ENCODE data around the gene AIFM3. TPM values are rescaled to one million over a fixed set of nuclear protein-coding genes. Genes with fewer than 3 reads are reported as not detected.

Gene AIFM3
- total RNA-seq, 1 experiment from 2014 or later = not detected

DNA sequence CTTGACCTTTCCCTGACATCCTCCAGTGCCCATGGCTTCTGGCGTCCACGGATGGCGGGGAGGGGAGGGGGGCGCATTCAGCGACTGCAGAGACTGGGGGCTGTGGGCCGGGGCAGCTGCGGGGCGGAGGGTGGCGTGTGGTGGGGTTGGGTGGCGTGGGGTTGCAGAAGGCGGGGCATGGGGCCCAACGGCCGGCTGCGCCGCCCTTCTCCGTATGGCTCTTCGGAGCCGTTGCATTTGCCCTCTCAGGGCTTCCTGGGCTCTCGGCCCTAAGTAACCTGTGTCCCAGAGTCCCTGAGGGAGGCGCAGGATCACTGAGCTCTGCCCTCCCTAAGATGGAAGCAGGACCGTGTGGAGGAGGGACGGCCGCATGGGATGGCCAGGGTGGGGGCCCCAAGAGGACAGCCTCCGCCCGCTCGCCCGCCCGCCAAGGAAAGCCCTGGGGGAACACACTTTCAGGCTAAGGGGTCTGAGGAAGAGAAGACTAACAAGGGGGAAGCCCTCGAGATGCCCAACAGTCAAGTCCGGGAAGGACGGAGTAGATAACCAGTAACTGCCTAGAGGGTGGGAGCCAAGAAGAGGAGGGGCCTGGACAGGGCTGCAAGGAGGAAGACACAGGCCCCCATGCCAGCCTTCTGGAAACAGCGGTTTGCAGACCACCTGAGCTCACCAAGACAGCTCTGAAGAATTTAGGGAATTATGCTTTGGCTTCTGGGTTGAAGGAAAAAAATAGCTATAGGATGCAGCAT, 9.2 kb upstream of the AIFM3 start:
- Histone ChIP-seq H3K27me3 (replicated peaks) (peaks cover 6% of the 10 kb centered on the region; the same call in 1 of the 2 replicates), H3K4me1 (replicated peaks) (peaks cover 11% of the 10 kb centered on the region), H3K36me3 (peaks cover 17% of the 10 kb centered on the region), H3K4me3 (peak overlapping the region; percentile 29), H3K27ac (no peak overlapping the region), H3K9me3 (replicated peaks) (no peaks in the 10 kb centered on the region)
- no peak for DNase-seq (ENCODE audit: low read depth in 1 of 2, low spot score in 2 of 2)

GRCh38 chr22:20959578-20960461, 7.2 kb upstream of the AIFM3 start:
- no peak overlapping the region for H3K27ac ChIP-seq
- H3K36me3 ChIP-seq = no peaks in the 10 kb centered on the region
- no peak overlapping the region for H3K4me3 ChIP-seq
- H3K9me3 ChIP-seq (replicated peaks) = no peaks in the 10 kb centered on the region
- no peak for DNase-seq (ENCODE audit: low read depth in 1 of 2, low spot score in 2 of 2)
- peaks cover 11% of the 10 kb centered on the region for H3K4me1 ChIP-seq (replicated peaks)
- H3K27me3 ChIP-seq (replicated peaks) = peaks cover 12% of the 10 kb centered on the region

- Histone ChIP-seq H3K27me3 (replicated peaks) (peaks cover 18% of the 10 kb centered on the region), H3K36me3 (no peaks in the 10 kb centered on the region), H3K4me1 (replicated peaks) (peaks cover 11% of the 10 kb centered on the region), H3K4me3 (no peak overlapping the region), H3K9me3 (replicated peaks) (no peaks in the 10 kb centered on the region), H3K27ac (no peak overlapping the region)
- DNase-seq (ENCODE audit: low read depth in 1 of 2, low spot score in 2 of 2) = no peak
Observed at GRCh38 chr22:20960609-20961008, 6.4 kb upstream of the AIFM3 start.

- Histone ChIP-seq H3K9me3 (replicated peaks) (no peaks in the 10 kb centered on the region), H3K4me1 (replicated peaks) (no peaks in the 10 kb centered on the region)
- DNase-seq (ENCODE audit: low read depth in 1 of 2, low spot score in 2 of 2) = no peak
Observed at GRCh38 chr22:20962491-20962945, 4.5 kb upstream of the AIFM3 start.

DNA sequence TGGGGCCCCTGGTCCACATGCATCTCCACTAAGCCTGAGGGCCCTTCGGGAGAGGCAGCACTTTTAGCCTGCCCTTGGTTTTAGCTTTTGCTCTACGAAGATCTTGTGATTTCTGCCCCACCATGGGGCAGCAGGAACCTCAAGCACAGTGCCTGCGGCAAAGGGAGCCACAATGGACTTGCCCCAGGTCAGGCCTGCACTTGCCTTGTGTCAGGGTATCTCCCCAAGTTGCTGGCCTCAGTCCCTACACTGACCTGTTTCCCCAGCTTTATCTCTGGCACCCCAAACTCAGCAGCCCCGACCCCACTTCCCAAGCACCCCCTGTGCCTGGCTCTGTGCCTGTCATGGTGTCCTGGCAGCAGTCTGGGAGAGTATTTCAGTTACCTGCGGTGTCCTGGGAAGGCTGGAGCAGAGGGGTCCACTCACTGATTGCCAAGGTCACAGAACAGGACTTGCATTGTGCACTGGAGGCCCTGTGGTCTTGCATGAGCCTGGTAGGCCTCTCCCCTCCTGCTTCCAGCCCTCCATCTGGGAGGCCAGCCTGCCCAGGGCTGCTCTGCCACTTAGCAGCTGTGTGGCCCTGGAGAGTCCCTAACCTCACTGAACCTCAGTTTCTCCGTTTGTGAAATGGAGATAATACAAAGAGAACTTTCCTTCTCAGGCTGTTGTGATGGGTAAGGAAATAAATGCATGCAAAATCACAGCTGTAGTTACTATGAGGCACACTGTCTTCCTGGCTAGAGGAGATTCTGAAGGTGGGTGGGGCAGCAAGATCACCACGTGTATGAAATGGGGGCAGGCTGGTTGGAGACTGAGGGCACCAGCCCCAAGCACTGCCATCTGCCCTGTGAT, 3.6 kb upstream of the AIFM3 start:
- DNase-seq (ENCODE audit: low read depth in 1 of 2, low spot score in 2 of 2) = no peak
- H3K27ac ChIP-seq = no peak overlapping the region
- H3K9me3 ChIP-seq (replicated peaks) = no peaks in the 10 kb centered on the region
- H3K4me3 ChIP-seq = no peak overlapping the region
- peaks cover 15% of the 10 kb centered on the region for H3K27me3 ChIP-seq (replicated peaks)
- no peaks in the 10 kb centered on the region for H3K4me1 ChIP-seq (replicated peaks)
- no peaks in the 10 kb centered on the region for H3K36me3 ChIP-seq

More at GRCh38 chr22:20962491-20962945, 4.5 kb upstream of the AIFM3 start:
- Histone ChIP-seq H3K36me3 (no peaks in the 10 kb centered on the region), H3K27me3 (replicated peaks) (peaks cover 15% of the 10 kb centered on the region), H3K27ac (no peak overlapping the region), H3K4me3 (no peak overlapping the region)

DNA sequence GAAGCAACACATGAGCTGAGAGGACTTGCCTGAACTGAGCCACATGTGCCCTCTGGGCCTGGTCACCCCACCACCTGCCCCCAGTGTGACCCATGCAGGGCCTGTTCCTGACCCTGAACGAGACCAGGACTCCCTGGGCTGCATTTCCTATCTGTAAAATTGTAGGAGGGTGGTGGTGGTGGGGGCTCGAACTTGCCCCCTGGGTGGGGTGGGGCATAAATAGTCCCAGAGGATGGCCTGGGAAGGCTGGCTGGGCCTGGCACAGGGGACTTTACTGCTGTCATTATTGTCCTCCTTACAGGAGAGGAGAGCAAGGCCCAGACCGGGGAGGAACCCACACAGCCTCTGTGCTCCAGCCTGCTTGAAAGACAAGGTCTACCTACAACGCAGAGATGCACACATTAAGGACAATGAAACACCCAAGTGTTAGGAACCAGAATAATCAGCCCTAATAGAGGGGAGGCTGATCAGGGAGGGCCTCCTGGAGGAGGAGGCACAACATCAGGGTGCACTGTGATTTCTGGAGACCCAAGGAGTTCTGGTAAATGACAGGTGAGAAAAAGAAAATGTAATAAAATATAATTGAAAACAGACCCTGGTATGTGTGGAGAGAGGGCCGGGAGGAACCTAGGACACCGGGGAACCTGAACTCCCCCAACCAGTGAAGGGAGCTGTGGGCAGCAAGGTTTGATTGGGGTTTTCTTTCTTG, 2.8 kb upstream of the AIFM3 start:
- H3K36me3 ChIP-seq = no peaks in the 10 kb centered on the region
- H3K27ac ChIP-seq = no peak overlapping the region
- no peaks in the 10 kb centered on the region for H3K9me3 ChIP-seq (replicated peaks)
- peaks cover 15% of the 10 kb centered on the region for H3K27me3 ChIP-seq (replicated peaks)
- H3K4me1 ChIP-seq (replicated peaks) = no peaks in the 10 kb centered on the region
- DNase-seq (ENCODE audit: low read depth in 1 of 2, low spot score in 2 of 2) = no peak
- H3K4me3 ChIP-seq = no peak overlapping the region

DNA sequence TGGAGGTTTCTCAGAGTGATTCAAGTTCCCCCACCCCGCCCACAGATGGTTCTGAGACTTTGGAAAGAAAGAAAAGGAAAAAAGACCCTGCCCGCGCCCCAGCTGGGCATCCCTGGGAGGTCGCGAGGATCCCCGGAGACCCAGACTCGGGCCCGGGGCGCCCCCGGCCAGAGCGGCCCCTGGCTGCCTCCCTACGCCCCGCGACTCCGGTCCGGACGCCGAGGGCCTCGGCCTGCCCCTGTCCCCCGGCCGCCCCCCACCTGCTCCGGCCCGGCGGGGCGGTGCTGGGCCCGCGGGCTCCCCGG, 2.3 kb upstream of the AIFM3 start:
- no peak for DNase-seq (ENCODE audit: low read depth in 1 of 2, low spot score in 2 of 2)
- Histone ChIP-seq H3K36me3 (no peaks in the 10 kb centered on the region), H3K27me3 (replicated peaks) (peaks cover 15% of the 10 kb centered on the region)

GRCh38 chr22:20965104-20965887, 1.8 kb upstream of the AIFM3 start:
- Histone ChIP-seq H3K36me3 (no peaks in the 10 kb centered on the region), H3K27ac (no peak overlapping the region), H3K4me1 (replicated peaks) (no peaks in the 10 kb centered on the region), H3K4me3 (no peak overlapping the region), H3K9me3 (replicated peaks) (no peaks in the 10 kb centered on the region), H3K27me3 (replicated peaks) (peaks cover 15% of the 10 kb centered on the region)
- no peak for DNase-seq (ENCODE audit: low read depth in 1 of 2, low spot score in 2 of 2)

More for the DNA sequence above, 2.3 kb upstream of the AIFM3 start:
- H3K4me1 ChIP-seq (replicated peaks) = no peaks in the 10 kb centered on the region
- H3K27ac ChIP-seq = no peak overlapping the region
- no peaks in the 10 kb centered on the region for H3K9me3 ChIP-seq (replicated peaks)
- H3K4me3 ChIP-seq = no peak overlapping the region

GRCh38 chr22:20965888-20966855, 883 bp upstream of the AIFM3 start:
- Histone ChIP-seq H3K4me1 (replicated peaks) (no peaks in the 10 kb centered on the region), H3K4me3 (no peak overlapping the region), H3K27me3 (replicated peaks) (peaks cover 15% of the 10 kb centered on the region), H3K27ac (no peak overlapping the region), H3K36me3 (no peaks in the 10 kb centered on the region), H3K9me3 (replicated peaks) (no peaks in the 10 kb centered on the region)
- DNase-seq (ENCODE audit: low read depth in 1 of 2, low spot score in 2 of 2) = no peak

DNA sequence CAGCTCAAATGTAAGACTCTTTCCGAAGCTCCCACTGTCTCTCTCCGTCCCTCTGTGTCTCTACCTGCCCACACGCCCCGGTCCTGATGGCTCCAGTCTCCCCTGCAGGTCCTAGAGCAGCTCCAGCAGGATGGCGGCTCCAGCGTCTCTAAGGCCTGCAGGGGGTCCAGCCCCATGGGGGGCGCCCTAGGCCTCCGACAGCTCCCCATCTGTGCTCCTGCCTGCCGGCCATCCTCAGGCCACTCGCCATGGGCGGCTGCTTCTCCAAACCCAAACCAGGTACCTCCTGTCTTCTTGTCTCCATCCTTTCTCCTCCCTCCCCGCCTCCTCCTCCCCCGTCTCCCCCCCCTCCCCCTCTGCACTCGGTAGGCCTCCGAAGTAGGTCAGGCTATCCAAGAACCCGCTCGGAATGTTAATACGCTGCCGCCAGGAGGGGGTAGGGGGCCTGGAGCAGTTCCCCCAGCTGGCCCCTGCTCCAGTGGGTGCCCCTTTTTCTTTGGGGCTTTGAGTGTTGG, 699 bp downstream of the AIFM3 start:
- no peak for DNase-seq (ENCODE audit: low read depth in 1 of 2, low spot score in 2 of 2)
- Histone ChIP-seq H3K4me1 (replicated peaks) (peaks cover 11% of the 10 kb centered on the region), H3K4me3 (no peak overlapping the region), H3K9me3 (replicated peaks) (no peaks in the 10 kb centered on the region), H3K36me3 (no peaks in the 10 kb centered on the region), H3K27me3 (replicated peaks) (peaks cover 15% of the 10 kb centered on the region), H3K27ac (no peak overlapping the region)

GRCh38 chr22:20968281-20968977, 1.4 kb downstream of the AIFM3 start:
- Histone ChIP-seq H3K4me3 (no peak overlapping the region), H3K36me3 (no peaks in the 10 kb centered on the region), H3K27me3 (replicated peaks) (peaks cover 15% of the 10 kb centered on the region), H3K9me3 (replicated peaks) (no peaks in the 10 kb centered on the region), H3K4me1 (replicated peaks) (peaks cover 13% of the 10 kb centered on the region), H3K27ac (no peak overlapping the region)
- DNase-seq (ENCODE audit: low read depth in 1 of 2, low spot score in 2 of 2) = no peak

Measured in SJSA1 (cell line).